ENCODE measurements around the gene SUSD6.

SUSD6 gene

DNA sequence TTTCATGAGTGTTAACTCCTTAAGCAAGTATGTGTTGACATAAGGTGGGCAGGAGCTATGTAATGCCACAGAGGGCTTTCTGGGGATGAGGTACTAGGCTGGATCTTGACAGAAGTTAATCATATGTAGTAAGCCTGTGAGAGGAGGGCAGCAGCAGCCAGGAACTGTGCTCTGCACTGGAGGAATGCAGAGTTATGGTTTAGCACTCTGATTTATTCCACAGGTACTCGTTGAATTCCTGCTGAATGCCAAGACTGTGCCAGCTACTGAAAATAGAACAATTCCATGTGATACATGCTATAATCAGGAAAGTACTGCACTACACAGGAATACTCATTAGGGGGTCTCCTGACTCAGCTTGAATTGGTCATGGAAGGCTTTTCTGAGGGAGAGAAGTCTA, 58.7 kb downstream of the SUSD6 start:
- no peak for DNase-seq (ENCODE audit: low read depth)
- H3K4me3 ChIP-seq (ENCODE audit: low read length): no peak overlapping the region
- TF ChIP-seq, protein P1, sequence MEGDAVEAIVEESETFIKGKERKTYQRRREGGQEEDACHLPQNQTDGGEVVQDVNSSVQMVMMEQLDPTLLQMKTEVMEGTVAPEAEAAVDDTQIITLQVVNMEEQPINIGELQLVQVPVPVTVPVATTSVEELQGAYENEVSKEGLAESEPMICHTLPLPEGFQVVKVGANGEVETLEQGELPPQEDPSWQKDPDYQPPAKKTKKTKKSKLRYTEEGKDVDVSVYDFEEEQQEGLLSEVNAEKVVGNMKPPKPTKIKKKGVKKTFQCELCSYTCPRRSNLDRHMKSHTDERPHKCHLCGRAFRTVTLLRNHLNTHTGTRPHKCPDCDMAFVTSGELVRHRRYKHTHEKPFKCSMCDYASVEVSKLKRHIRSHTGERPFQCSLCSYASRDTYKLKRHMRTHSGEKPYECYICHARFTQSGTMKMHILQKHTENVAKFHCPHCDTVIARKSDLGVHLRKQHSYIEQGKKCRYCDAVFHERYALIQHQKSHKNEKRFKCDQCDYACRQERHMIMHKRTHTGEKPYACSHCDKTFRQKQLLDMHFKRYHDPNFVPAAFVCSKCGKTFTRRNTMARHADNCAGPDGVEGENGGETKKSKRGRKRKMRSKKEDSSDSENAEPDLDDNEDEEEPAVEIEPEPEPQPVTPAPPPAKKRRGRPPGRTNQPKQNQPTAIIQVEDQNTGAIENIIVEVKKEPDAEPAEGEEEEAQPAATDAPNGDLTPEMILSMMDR (conservative IDR thresholded peaks at IDR 0.05; ENCODE audit: low read length): no peak

DNA sequence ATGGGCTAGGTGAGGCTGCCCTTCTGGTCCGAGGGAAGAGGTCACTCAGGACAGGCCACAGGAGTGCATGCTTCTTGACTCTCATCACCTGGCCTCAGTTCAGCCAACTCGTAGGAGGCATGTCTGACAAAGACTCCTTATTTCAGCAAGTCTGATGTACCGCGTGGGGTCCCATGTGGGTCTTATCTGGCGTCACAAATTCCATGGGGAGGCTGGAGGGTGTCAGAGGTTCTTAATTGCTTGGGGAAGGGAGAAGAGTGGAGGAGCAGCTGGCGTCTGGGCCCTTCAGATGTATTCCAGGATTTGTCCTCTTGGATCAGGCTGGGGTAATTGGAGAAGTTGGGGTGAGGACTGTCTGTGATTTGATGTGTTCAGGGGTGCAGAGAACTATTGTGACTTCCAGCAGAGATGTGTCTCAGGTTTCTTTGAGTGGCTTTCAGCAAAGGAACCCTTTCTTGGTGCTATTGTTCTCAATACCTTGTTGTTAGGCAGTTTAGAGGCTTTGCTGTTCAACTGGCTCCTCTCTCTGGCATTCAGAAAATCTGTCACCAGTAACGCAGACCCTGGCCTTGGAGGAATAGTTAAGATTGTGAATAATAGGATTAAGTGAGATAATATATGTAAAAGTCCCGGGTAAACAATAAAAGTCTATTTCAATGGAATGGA, 60.1 kb downstream of the SUSD6 start:
- TF ChIP-seq, protein P1 (conservative IDR thresholded peaks at IDR 0.05; ENCODE audit: low read length): no peak
- H3K4me3 ChIP-seq (ENCODE audit: low read length): no peak overlapping the region
- no peak for DNase-seq (ENCODE audit: low read depth)

DNA sequence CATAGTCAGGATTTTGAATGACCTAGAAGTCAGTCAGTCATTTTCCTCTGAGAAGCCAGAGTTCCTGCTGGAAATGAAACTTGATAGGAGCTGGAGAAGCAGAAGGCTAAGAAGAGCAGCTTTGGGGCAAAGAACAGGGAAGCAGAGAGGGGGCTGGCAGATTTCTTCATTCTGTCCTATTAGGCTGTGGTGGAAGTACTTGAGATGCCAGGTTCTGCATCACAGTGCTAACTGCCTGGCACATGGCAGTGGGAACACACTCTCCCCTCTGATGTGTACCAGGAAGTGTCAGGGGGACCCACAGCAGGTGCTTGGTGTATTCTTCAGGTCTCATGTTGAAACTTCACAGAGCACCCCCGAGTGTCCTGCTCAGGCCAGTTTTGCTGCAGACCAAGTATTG, 61.0 kb downstream of the SUSD6 start:
- H3K4me3 ChIP-seq (ENCODE audit: low read length): no peak overlapping the region
- DNase-seq (ENCODE audit: low read depth): no peak
- TF ChIP-seq, protein P1 (conservative IDR thresholded peaks at IDR 0.05; ENCODE audit: low read length): no peak

DNA sequence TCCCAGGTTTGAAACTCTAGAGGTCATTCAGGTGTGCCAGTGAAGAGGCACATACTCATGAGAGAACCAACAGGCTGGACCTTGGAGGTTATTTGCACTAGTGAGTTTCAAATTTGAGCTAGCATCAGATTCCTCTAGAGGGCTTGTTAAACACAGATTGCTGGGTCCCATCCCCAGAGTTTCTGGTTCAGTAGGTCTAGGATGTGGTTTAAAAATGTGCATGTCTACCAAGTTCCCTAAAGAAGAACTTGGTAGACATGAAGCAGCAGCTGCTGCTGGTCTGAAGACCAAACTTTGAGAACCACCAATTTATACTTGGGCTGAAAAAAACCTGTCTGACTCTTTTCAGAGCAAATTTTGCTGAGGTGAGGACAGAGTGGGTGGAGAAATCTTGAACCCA, 61.7 kb downstream of the SUSD6 start:
- TF ChIP-seq, protein P1 (conservative IDR thresholded peaks at IDR 0.05; ENCODE audit: low read length): no peak
- no peak overlapping the region for H3K4me3 ChIP-seq (ENCODE audit: low read length)
- DNase-seq (ENCODE audit: low read depth): no peak

DNA sequence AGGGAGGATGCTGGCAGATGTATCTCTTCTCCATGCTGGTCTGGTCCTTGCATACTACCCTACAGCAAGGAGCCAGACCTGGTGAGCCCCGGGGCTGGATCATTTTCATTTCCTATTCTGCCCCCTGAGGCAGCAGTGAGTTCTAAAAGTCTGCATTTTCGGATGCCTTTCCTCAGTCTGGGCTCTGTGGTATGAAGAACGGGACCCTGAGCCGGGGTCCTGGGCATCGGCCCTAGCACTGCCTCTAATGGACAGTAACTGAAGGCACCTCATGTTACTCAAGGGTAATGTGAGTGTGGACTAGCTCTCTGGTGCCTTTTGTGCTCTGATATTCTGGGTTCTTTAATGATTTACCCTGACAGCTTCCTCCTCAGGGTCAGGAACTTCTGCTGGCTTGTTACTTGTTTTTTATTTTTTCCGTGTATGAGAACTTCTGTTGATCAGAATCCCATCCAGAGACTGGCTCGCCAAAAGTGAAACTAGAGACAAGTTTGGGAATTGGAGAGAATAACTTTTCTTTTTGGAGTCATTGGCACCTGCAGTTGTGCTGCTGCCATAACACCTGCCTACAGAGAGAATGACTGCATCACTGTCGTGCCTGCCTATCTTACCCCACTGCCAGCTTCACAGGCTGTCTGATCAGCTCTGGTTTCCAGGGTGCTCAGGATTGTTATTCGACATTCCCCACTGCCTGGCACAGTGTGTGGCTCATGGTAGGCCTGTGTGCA, 62.3 kb downstream of the SUSD6 start:
- TF ChIP-seq, protein P1 (conservative IDR thresholded peaks at IDR 0.05; ENCODE audit: low read length): no peak
- no peak overlapping the region for H3K4me3 ChIP-seq (ENCODE audit: low read length)
- DNase-seq (ENCODE audit: low read depth): no peak

DNA sequence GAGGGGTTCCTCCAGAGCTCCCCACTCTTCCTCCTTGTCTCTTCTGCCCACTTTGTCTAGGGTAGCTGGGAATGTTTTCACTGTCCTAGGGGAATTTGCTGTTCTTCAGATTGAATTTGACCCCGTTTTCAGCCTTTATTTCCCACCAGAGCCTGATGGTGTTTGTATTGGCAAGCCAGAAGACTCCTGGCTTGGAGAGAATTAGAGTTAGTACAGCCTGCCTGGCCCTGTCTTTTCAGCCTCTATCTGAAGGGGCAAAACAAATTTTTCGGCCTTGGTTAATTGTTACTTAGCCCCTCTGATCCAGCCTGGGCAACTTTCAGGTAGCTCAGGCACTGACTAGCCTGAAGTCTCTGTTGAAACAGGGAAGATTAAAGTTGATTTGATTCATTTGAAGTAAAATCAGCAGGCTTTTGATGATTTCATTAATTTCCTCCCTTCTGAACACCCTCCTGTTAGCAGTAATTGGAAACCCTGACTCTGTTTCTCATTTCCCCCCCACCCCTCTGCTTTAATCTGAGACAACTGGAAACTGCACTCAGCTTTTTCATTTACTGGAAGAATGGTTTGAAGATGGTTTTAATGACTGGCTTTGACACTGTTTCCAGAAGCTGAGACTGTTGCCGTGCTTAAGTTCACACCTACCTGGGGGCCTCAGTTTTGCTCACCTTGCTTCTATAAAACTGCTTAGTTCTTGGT, 63.3 kb downstream of the SUSD6 start:
- H3K4me3 ChIP-seq (ENCODE audit: low read length): no peak overlapping the region
- TF ChIP-seq, protein P1 (conservative IDR thresholded peaks at IDR 0.05; ENCODE audit: low read length): no peak
- no peak for DNase-seq (ENCODE audit: low read depth)

Data from AG10803 (cell line).